NOMO-1 treated with dmso at 0.1 percent for 144 hours (cell line): ENCODE results near the gene C19orf73.

ENCODE experiments used
- DNase-seq: peaks from one replicate; lab custom pipeline; 2025; ENCODE audit not compliant: unreplicated experiment; lab: John Stamatoyannopoulos, UW

The C19orf73 gene, protein sequence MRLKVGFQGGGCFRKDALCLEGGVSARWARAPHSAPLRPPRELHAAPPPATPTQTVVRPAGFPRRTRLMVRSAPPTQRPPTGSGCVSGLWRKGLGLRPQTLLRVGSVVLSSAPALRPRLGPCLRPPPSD

DNA sequence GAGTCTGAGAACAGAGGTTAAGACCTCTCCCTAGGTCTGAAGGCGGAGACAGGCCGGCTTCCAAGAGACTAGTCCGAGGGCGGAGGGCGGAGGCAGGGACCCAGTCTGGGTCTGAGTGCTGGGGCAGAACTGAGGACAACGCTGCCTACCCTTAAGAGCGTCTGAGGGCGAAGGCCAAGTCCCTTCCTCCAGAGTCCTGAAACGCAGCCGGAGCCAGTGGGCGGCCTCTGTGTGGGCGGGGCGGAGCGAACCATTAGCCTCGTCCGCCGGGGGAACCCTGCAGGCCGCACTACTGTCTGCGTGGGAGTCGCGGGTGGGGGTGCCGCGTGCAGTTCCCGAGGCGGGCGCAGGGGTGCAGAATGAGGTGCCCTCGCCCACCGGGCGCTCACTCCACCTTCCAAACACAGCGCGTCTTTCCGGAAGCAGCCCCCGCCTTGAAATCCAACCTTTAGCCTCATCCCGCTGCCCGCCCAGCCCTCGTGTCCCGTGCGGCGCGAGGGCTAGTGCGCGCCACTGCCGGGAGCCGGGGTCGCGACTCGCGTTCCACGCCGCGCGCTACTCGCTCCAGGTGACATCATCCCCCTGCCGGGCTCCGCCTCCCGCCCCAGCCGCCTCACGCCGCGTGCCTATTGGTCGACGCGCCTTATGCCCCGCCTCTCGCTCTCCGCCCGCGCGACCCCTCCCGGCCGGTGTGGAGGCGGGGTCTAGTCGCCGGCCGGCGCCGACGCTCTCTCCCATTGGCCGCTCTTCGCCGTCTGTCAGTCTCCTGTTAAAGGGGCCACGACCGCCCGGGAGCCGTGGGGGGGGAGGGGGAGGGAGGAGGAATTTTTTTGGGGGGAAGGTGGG lies at the start of gene C19orf73:
Gene C19orf73 (minus strand): TSS at position 579 of the 846 bp plus-strand sequence. CDS start 121 bp downstream, at position 458.
- DNase-seq: peak; percentile 95

DNA sequence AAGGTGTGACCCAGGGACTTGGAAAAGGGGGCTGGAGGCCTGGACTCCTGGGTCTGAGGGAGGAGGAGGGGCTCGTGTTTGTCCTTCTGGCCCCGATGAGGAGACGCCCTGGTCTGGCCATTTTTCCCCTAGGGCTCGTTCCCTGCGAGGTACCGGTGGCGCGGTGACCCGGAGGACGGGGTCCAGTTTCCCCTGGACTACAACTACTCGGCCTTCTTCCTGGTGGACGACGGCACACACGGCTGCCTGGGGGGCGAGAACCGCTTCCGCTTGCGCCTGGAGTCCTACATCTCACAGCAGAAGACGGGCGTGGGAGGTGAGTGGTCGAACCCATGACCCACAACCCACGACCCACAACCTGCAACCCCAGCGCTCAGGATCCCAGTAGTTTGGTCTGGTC lies 49.5 kb upstream of the C19orf73 start:
- DNase-seq: no peak

DNA sequence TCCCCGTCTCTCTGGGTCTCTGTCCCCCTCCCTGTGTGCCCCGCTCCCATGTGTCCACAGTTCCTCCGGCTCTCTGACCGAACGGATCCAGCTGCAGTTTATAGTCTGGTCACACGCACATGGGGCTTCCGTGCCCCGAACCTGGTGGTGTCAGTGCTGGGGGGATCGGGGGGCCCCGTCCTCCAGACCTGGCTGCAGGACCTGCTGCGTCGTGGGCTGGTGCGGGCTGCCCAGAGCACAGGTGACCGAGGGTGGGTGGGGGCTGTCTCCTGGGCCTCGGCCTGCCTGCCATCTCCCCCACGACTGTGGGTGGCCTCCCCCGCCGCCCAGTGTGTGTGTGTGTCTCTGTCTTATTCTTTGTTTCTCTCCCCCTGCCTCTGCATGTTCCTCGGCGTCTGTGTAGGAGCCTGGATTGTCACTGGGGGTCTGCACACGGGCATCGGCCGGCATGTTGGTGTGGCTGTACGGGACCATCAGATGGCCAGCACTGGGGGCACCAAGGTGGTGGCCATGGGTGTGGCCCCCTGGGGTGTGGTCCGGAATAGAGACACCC lies 49.0 kb upstream of the C19orf73 start:
- no peak for DNase-seq

DNA sequence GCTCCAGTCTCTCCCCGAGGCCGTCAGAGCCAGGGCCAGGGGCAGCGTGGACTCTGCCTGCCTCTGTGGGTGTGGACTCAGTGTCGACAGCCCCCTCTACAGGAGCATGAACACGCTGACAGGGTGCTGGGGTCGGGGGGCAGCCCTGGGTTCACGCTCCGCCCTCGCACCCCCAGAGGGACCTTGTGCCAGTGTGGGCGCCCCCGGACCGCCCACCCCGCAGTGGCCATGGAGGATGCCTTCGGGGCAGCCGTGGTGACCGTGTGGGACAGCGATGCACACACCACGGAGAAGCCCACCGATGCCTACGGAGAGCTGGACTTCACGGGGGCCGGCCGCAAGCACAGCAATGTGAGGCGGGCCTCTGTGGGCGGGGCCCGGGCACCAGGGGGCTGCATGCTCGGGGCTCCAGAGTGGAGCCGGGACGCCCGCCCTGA lies 46.9 kb upstream of the C19orf73 start:
- no peak for DNase-seq

DNA sequence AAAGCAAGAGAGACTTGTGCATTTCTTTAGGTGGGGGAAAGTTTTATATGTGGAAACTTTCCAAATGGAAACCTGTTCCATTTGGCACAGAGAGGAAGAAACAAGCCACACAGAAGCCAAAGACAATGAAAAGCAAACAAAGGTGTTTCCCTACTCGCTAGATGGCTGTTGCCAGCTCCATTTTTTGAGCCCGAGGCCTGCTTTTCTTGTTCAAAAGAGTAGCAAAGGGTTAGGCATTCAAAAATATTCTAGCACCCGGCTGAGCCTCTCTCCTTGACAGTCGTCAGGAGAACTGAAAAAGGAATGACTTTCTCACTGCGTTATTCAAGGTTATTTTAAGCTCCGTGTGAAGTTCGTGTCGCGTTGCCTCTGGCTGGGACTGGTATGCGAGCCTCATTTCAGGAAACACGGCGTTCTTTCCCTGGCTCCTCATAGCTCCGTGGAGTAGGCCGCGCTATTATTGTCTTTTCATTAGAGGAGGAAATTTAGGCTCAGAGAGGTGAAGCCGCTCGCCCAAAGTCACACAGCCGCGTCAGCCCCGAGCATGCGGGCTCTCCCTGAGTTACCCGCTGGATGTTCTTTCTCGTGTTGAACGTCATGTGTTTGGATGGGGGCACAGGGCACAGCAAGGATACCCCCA lies 46.3 kb upstream of the C19orf73 start:
- no peak for DNase-seq

DNA sequence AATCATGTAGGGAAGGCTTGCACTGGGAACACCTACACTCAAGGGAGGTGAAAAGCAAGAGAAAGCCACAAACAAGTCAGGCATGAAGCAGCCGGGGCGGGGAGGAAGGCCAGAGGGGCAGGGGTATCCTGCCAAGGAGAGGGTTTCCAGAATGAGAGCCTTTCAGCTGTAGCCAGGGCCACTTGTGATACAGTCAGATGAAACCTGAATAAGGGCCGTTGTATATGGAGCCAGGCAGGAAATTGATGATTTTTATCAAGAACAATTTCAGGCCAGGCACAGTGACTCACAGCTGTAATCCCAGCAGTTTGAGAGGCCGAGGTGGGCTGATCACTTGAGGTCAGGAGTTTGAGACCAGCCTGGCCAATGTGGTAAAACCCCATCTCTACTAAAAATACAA lies 43.0 kb upstream of the C19orf73 start:
- DNase-seq: no peak

DNA sequence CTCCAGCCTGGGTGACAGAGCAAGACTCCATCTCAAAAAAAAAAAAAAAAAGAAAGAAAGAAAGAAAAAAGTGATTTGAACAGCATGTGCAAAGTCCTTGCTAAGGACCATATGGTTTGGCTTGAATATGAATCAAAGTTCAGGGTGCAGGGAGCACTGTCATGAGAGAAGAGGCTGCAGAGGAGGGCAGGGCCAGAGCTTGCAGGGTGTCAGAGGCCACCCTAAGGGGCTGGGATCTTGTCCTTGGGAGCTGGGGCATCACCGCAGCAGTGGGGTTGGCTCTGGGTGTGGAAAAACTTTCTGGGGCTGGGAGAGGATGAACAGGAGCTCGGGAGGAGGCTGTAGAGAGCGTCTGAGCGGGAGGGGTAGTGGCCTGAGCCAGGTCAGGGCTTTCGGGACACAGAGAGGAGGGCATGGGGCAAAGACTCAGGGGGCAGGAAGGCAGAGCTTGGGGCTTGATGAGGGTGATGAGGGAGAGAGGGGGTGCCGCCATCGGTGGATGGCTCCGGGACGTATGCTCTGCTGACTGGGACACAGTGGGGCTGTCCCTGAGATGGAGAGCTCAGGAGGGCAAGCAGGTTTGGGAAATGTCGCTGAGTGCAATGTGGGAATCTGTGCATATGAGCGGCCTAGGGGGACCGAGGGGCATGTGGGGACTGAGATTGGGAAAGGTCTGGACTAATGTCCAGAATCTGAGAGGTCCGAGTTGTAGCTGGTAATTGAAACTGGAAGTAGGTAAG lies 41.7 kb upstream of the C19orf73 start:
- no peak for DNase-seq

DNA sequence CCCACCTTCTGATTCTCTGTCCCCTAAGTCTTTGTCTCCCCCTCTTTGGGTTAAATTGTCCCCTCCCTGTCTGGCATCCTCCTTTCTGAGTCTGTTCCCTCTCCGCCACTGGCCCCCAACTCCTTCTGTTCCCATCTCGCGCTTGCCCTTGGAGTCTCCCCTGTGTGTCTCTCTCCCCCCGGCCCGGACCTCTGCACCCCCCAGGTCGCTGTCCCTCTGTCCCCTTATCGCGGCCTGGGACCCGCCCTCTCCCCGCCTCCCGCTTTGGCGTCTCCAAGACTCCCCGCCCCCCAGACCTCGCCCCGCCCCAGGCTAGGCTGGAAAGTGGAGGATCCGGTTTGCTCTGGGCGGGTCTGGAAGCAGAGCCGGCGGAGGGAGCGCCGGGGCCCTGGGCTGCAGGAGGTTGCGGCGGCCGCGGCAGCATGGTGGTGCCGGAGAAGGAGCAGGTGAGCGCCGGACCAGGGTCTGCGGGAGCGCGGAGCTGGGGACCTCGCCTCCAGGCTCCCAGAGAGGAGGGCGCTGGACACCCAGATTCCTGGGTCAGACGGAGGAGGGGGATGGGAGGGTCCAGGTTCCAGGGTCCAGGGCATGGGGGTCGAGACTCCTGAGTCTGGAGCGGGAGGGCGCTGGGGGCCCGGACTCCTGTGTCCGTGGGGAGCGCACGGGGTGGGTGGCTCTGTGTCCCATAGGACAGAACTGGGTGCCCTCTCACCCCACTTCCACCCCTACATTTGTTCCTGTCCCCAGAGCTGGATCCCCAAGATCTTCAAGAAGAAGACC lies 38.7 kb upstream of the C19orf73 start, which contains the start of gene TRPM4:
Gene TRPM4 (plus strand): TSS at position 348 of the 780 bp plus-strand sequence. CDS start 75 bp downstream, at position 423.
- peak; percentile 73 for DNase-seq

DNA sequence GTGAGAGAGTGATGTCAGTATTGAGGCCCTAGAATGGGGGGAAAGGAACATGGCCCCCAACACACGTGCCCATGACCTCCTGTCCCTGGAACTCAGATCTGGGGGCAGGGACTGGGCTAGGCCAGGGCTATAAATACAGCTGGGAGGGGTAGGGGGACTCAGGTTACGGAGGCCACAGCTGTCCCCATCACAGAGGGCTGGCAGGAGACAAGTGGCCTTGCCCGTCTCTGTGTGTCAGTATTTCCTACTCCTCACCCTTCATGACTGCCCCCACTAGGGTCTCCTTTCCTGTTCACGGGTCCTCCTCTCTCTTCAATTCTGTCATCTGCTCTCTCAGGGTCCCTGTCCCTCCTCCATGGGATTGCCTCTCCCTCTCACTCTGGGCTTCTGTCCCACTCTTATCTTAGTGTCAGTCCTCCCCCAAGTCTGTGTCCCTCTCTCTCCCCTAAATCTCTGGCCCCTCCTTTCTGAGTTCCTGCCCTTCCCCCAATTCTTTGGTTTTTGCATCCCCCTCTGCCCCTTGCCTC lies 36.9 kb upstream of the C19orf73 start:
- no peak for DNase-seq

DNA sequence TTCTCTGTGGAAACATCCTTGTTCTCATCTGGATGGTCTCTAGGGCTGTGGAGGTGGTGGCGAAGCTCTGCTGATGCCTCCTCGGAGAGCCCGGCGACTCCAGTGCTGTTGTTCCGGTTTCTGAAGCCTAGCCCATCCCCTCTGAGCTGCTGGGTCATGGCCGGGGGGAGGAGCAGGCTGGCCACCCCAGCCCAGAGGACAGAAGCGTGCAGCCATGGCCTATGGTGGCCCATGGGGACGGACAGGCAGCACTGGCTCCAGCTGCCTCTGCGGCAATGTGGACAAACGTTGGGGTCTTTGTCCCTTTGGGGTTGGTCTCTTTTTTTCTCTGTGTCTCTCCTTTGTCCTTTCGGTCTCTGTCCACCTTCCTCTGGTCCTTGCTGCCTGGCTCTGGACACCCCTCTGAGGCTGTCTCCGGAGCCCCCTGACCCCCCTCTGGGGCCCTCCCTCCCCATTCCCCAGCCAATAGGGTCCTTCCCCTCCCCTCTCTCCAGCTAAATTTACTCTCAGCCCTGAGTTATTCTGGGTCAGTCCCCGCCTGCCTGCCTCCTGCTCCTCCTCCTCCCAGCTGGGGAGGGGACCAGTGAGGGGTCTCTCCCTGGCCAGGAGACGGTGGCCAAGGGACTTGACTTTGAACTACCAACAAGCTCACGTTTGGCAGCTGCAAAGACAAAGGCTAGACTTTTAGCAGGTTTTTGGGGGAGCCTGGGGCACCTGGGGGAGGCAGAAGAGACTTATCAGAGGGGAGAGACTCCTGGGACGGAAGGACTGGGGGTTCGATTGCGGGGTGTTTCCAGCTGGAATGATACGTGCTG lies 36.3 kb upstream of the C19orf73 start, which contains the start of gene HRC:
Gene HRC (minus strand): TSS at position 392 of the 815 bp plus-strand sequence. CDS start 159 bp downstream, at position 233.
- DNase-seq: peak; percentile 3

DNA sequence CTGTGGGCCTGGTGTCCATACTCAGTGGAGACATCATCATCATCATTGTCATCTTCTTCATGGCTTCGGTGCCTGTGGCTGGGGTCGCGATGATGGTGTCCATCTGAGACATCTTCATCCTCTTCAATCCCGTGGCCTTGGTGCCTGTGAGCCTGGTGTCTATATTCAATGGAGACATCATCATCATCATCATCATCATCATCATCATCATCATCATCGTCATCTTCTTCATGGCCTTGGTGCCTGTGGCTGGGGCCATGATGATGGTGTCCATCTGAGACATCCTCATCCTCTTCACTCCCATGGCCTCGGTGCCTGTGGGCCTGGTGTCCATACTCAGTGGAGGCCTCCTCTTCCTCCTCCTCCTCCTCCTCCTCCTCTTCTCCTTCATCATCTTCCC lies 35.3 kb upstream of the C19orf73 start:
- DNase-seq: no peak

DNA sequence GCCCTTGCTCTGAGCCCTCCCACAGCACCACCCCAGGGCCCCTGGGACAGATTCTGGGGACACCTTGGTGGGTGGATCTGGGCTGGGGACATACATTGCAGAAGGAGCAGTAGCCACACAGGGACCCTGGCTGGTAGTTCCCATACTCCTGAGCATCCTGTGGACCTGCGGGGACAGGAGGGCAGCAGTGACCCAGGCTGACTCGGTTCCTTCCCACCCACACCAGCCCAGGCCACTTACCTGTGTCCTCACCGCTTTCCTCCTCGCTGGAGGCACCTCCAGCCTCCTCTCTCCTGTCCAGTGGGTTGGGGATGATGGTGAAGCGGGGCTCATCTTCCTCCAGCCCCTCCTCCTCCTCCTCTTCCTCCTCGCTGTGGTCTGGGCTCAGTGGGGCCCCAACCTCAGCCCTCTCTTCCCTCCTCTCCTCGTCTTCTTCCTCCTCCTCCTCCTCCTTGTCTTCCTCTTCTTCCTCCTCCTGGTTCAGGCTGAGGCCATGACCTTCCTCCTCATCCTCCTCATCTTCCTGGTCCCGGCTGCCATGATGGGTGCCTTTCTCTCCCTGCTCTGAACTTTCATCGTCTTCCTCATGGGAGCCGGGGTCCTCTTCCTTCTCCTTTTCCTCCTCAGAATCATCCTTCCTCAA lies 34.3 kb upstream of the C19orf73 start:
- DNase-seq: no peak

DNA sequence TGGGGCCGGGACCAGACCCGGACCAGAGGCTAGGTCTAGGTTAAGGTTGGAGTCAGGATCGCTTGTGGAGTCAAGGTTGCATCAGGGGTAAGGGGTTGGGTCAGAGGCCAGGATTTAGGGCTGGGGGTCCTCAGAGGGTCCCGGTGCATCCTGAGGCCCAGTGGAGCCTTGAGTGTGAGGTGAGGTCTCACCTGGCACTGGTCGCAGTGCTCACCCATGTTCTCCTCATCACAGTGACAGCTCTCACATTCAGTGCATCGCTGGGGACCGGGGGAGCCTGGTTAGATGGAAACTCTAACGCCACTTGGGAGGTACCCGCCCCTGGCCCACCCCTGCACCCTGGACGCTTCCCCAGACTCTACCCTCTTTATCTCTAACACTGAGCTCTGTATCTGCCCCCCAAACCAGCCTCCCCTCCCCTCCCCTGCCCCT lies 33.2 kb upstream of the C19orf73 start:
- DNase-seq: no peak

DNA sequence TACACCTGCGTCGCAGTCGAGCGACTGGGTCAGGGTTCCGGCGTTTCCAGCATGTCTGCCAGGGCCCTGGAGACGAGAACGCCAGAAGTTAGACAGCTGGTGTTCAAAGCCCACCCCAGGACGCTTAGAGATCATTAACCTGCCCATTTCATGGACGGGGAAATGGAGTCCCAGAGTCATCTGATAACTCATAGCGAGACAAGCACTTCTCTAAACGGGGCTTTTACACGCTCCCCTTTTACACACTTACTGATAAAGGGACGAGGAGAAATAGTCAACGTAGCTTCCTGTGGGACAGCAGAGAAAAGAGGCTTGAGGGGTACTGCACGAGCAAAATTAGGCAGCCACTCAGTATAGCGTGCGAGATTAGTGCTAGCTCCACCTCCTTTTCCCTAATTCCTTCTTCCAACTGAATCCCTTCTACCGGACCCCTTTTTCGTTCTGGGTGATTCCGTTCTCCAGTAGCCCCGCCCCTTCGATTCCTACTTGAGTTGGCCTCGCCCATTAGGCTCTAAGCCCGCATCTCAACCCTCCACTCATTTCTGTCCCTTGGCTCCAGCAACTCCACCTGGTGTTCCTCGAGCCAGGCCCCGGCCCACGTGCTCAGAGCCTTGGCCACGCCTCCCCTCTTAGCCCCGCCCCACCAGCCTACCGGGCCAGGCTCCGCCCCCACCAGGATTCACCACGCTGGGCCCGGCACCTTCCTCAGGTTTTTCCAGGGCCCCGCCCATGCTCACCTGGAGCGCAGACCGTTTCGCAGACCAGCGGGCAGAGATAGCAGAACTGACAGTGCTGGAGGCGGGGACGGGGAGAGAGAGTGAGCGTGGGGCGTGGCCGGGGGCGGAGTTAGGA lies 32.5 kb upstream of the C19orf73 start:
- peak; percentile 42 for DNase-seq

DNA sequence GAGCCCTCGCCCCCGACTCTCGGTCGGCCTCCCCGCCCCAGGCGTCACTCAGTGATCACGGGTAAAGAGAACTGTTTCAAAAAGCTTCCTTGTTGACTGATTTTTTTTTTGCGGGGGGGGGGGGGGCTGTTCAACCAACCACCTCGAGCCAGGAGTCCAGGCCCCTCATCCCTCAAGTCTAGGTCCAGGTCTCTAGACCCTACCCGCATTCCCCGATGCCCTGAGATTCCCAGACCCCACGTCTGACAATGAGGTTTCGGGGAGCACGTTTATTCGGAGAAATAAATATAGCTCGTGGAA lies 32.0 kb upstream of the C19orf73 start:
- no peak for DNase-seq

DNA sequence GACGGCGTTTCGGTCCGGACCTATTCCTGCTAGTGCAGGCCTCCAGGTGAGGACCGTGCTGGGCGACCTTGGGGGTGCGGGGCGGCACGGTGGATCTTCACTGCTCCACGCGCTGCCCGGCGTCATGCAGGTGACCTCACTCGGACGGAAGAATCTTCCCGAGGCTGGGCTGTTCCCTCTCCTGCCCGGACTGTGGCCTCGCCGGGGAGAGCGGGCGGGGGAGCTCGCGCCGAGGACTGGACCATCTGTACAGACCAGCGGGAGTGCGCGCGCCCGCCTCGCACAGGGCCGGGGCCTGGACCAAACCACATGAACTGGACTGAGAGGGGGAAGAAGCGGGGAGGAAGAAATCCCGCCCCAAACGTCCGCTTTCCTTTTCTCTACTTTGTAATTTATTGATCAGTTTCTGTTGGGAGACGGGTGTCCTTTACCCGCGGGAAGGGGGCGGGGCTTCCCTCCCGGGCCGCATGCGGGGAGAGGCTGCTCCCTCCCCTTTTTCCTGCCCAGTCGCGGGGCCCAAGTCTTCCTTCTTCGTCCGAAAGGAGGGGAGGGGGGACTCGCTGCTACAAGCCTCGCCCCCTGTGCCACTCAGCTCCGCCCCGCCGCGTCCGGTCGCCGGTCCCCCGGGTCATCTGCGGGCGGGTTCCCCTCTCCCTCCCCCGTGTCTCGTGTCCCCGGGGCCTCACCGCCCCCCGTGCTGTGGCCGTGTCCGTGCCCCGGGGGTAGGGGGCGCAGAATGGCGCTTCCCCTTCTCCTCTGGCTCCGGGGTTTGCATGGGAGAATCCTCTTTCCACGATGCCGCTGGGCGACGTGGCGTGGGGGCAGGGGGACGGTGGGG lies 31.4 kb upstream of the C19orf73 start:
- DNase-seq: peak; percentile 88

DNA sequence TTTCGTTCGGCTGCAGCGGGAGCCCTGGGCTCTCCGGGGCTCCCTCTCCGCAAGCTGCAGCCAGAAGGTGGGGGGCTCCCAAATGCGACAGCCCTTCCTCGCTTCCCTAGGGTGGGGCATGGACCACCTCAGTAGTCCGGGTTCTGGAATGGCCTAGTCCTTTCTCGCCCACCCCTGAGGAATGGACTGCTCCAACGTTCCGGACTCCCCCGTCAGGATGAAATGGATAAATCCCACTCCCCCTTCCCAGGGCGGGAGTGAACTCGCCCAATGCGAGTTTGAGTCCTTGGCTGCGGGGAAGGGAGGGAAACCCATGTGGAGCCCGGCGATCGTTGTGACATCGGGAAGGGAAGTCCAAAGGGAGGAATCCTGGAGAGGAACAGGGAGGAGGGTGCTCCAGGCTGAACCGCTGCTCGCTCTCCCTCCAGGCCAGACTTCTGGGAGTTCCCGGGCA lies 30.7 kb upstream of the C19orf73 start:
- no peak for DNase-seq
